Skeletal muscle cell (primary cell): ENCODE data around the gene TTLL9.
"Not testable (repeated sequence)": the region's sequence is repeated elsewhere in the genome, so short reads cannot be mapped to it uniquely, and the experiment has no call there.

Experiments
- DNase-seq: peaks from one replicate; pipeline ENCODE4 v3.0.0-alpha.2; 2010; ENCODE audit warnings: low read depth
- H3K4me3 ChIP-seq: 2 replicates; pipeline ENCODE4 v1.5.1; 2011; ENCODE audit warnings: low read depth, mild to moderate bottlenecking, control low read depth, low read length, moderate library complexity

The TTLL9 gene

DNA sequence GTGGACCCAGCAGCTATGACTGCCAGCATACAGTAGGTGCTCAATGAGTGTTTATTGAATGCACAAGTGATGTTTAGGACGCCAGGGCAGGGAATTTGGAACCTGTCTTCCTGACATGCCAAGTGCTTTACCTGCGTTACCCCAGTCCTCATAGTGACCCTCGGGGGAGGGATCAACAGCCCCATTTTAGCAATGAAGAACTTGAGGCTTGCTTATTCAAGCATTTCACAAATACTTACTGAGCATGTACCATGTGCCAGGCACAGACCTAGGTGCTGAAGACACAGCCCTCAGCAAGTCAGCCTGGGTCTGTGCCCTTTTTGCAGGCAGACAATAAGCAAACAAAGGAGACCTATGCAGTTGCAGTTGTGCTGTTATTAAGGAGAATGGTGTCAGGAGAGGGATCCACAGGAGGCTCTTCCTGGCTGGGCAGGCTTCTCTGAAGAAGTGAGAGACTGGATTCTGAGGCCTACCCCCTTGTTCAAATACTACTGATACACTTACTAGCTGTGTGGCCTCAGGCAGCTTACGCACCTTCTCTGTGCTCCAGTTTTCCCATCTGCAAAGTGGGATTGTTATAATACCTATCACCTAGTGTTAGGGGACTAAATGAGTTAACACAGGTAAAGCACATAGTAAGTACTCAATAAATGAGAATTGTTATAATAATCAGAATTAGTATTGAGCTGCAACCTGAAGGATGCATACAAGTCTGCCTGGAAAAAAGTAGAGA lies 39.8 kb downstream of the TTLL9 start:
- no peak for DNase-seq
- H3K4me3 ChIP-seq, result no peak overlapping the region

DNA sequence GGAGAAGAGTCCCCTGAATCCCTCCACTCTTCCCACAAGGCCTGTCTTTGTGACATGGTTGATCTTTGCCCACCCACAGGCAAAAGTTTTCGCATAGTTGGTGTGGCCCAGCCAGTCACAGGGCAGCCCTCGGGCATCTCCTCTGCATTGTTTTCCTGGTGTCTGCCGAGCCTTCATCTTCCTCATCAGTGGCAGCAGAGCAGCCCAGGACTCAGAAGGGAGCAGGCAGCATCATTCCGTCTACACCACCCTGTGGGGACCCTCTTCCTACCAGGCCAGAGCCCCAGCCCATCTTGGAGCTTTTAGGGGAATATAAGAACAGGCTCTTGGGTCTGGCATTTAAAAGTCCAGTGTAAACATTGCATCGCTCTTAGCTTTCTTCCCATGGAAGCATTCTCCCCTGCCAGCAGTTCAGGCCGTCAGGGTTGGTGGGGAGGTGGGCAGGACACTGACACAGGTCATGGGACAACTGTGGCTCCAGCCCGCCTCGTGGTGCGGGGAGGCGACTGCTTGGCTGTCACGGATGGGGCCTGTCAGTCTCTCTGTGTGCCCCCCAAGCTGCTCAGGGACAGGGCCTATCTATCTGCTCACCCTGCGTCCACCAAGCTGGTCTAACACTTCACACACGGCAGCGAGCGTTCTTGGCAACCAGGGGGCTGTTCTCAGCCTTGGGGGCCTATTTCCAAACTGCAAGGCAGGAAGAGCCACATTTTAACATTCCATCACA lies 43.2 kb downstream of the TTLL9 start:
- DNase-seq, result no peak
- no peak overlapping the region for H3K4me3 ChIP-seq

DNA sequence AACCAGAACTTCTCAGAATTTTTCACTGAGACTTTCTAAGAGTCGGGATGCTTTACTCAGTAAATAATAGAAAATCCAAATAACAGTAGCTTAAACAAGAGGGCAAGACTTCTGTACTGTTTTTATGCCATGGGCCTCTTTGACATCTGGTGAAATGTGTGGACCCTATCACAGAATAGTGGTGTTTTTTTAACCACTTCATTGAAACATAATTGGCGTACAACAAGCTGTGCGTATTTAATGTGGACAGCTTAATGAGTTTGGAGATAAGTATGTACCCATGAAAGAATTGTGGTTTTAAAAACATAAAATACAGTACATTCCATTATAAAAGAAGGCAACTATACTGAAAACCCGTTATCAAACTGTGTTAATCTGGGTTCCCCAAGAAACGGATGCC lies 43.7 kb downstream of the TTLL9 start:
- no peak for DNase-seq
- no peak overlapping the region for H3K4me3 ChIP-seq

DNA sequence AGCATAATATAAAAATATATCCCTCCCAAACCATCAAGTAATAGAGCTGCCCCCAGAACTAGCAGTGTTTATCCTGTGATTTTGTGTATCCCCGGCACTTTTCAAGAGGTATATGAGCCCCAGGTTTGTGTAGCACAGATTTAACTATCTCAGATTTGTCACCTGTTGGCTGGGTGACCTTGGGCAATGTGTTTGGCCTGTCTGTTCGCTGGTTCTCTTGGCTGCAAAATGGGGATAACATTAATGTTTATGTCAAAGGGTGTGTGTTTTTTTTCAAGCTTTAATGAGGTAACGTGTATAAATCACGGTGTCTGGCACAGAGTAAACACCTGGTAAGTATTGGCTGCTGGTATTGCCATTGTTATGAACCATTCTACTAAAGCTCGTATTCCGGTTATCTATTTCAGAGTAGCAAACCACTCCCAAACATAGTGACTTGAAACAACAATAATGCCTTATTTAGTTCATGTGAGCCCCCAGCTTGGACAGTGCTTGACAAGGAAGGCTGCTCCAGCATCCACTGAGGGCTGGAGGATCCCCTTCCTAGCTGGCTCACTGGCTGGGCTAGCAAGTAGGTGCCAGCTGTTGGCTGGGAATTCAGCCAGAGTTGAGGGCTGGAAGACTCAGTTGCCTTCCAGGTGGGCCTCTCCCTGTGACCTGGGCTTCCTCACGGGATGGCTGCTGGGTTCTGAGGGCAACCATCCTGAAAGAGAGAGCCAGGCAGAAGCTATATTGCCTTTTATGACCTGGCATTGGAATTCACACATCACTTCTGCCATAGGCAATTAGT lies 45.3 kb downstream of the TTLL9 start:
- H3K4me3 ChIP-seq, result no peak overlapping the region
- no peak for DNase-seq

- DNase-seq, result no peak
- H3K4me3 ChIP-seq, result no peak overlapping the region
Observed at GRCh38 chr20:31916708-31917107, 46.3 kb downstream of the TTLL9 start.

DNA sequence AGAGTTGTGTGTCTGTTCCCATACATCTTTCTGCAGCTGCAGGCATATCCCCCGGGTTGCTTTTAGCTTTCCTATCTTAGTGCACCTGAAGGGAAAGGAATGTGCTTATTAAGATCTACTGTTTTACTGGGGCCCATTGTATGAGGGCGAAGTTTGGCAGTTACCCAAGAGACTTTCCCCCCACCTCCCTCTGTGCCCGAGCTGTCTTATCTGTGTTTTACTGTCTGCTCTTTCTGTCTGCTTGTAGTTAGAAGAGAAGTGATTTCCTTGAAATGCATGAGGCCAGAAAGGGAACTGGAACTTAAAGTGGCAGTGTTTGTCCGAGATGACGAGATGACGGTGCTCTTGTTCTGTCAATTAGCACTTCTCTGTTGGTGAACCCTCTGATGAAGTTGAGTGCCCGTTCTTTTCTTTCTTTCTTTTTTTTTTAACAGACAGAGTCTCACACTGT lies 47.6 kb downstream of the TTLL9 start:
- not testable (repeated sequence) for H3K4me3 ChIP-seq, DNase-seq

GRCh38 chr20:31918466-31919105 lies 48.2 kb downstream of the TTLL9 start:
- DNase-seq, result no peak
- H3K4me3 ChIP-seq, result no peak overlapping the region

DNA sequence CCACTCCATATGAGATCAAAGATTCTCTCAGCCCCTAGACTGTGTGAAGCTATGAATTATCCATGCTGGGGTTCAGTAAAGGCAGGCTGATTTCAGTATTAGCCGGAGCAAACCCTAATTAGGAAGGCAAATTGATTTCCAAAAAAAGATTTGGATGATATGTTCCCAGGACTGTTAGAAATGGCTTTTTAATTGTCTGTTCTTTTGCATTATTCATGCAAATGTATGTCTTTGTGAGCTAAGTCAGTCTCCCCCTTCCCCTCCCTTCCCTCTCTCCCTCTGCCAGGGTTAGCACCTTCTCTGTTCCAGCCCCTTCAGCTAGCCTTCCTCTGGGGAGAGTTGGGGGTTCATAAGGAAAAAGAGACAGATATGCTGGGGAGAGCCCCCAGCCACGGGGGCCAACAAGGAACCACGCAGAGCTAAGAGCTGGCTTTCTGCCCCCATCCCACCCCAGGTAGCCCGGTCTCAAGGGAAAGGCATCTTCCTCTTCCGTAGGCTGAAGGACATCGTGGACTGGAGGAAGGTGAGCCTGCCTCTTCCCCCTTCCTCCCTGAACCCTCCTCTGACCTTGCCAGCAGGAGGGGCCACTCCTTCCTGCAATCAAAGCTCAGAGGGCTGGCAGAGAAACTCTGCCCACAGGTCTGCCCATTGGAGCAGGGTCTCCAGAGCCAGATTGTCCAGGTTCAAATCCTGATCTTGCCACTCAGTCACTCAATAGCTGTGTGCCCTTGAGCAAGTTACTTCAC lies 49.1 kb downstream of the TTLL9 start:
- H3K4me3 ChIP-seq, result no peak overlapping the region
- DNase-seq, result no peak

DNA sequence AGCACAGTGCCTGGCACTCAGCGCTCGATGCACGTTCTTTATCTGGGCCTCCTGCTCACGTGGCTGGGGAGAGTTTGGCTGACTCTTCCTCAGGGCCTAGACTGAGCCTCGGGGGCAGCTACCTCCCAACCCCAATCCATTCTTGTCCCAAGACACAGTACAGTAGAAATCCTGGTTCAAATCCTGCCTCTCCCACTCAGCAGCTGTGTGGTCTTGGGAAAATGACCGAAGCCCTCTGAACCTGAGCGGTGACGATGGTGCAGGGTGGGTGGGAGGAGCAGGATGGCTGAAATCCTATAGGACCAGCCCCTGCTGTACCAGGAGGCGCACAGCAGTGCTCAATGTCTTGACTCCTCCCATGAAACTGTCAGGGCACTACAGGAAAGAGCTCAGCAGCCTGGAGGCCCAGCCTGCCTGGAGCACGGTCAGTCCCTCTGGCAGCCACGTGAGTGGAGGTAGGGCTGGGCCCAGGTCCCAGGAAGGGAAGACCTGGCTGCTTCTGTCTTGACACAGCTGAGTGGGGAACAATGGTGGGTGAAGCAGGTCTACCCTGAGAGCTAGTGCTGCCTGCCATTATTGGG lies 49.9 kb downstream of the TTLL9 start:
- H3K4me3 ChIP-seq, result no peak overlapping the region

GRCh38 chr20:31921480-31921879 lies 51.0 kb downstream of the TTLL9 start:
- not testable (repeated sequence) for H3K4me3 ChIP-seq, DNase-seq

More for the DNA sequence above, 49.9 kb downstream of the TTLL9 start:
- DNase-seq, result no peak

DNA sequence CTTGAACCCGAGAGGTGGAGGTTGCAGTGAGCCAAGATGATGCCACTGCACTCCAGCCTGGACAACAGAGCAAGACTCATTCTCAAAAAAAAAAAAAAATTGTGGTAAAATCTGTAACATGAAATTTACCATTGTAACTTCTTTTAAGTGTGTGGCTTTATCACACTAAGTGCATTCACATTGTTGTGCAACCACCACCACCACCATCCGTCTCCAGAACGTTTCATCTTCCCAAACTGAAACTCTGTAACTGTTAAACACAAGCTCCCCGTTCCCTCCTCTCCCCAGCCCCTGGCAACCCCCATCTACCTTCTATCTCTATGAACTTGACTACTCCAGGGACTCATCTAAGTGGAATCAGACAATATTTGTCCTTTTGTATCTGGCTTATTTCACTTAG lies 51.7 kb downstream of the TTLL9 start:
- no peak for DNase-seq

GRCh38 chr20:31922588-31922987 lies 52.2 kb downstream of the TTLL9 start:
- no peak overlapping the region for H3K4me3 ChIP-seq
- DNase-seq, result no peak

More for the DNA sequence above, 51.7 kb downstream of the TTLL9 start:
- no peak overlapping the region for H3K4me3 ChIP-seq

GRCh38 chr20:31923388-31924331 lies 53.2 kb downstream of the TTLL9 start:
- no peak for DNase-seq
- no peak overlapping the region for H3K4me3 ChIP-seq

DNA sequence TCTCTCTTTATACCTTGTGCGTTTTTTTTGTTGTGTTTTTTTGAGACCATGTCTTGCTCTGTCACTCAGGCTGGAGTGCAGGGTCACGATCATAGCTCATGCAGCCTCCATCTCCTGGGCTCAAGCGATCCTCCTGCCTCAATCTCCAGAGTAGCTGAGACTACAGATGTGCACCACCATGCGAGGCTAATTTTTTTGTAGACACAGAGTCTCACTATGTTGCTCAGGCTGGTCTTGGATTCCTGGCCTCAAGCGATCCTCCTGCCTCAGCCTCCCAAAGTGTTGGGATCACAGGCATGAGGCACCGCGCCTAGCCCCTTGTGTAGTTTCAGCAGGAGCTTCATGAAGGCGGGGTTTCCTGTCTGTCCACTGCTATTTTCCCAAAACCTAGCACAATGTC lies 54.1 kb downstream of the TTLL9 start:
- no peak for DNase-seq

GRCh38 chr20:31925631-31926030 lies 55.2 kb downstream of the TTLL9 start:
- H3K4me3 ChIP-seq, result no peak overlapping the region
- DNase-seq, result no peak

More for the DNA sequence above, 54.1 kb downstream of the TTLL9 start:
- H3K4me3 ChIP-seq, result no peak overlapping the region

- DNase-seq, result no peak
Observed at GRCh38 chr20:31926493-31926892, 56.1 kb downstream of the TTLL9 start.

GRCh38 chr20:31927627-31928159 lies 57.3 kb downstream of the TTLL9 start:
- H3K4me3 ChIP-seq, result no peak overlapping the region
- no peak for DNase-seq

More at GRCh38 chr20:31926493-31926892, 56.1 kb downstream of the TTLL9 start:
- no peak overlapping the region for H3K4me3 ChIP-seq
